OCI-LY7 (cell line): ENCODE results near the gene FBXO40.

Experiments used
- EZH2phosphoT487 ChIP-seq: fragments of 200-600 bp; sonication (generic); IDR thresholded peaks from 2 replicates; pipeline ENCODE4 v1.6.1; 2018; ENCODE audit warnings: low read depth, borderline replicate concordance, mild to moderate bottlenecking, mixed run types, antibody characterized with exemption, low read length, moderate library complexity, mixed read lengths
- TF ChIP-seq, protein P1 (sequence below): fragments of 200-600 bp; sonication (generic); conservative IDR thresholded peaks from 2 replicates; pipeline ENCODE4 v1.5.1; 2014; ENCODE audit warnings: mild to moderate bottlenecking, antibody characterized with exemption, low read length, moderate library complexity, mixed read lengths

DNA sequence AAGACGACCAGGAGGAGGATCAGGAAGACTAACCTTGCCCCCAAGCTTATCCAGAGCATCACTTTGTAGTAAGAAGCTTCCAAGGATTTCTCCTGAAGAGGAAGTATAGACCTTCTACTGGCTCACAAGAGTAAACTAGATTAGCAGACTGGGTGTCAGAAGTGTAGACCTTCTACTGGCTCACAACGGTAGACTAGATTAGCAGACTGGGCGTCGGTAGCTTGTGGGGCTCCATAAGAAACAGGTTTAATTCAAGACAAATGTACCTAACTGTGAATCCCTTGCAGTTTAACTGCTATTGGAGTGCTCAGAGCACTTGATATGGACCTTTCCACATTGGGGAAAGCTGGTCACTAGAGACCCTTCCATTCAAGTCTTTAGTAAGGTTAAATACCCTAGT, 12.9 kb downstream of the FBXO40 start:
- TF ChIP-seq, protein P1, sequence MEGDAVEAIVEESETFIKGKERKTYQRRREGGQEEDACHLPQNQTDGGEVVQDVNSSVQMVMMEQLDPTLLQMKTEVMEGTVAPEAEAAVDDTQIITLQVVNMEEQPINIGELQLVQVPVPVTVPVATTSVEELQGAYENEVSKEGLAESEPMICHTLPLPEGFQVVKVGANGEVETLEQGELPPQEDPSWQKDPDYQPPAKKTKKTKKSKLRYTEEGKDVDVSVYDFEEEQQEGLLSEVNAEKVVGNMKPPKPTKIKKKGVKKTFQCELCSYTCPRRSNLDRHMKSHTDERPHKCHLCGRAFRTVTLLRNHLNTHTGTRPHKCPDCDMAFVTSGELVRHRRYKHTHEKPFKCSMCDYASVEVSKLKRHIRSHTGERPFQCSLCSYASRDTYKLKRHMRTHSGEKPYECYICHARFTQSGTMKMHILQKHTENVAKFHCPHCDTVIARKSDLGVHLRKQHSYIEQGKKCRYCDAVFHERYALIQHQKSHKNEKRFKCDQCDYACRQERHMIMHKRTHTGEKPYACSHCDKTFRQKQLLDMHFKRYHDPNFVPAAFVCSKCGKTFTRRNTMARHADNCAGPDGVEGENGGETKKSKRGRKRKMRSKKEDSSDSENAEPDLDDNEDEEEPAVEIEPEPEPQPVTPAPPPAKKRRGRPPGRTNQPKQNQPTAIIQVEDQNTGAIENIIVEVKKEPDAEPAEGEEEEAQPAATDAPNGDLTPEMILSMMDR, result no peak
- no peak for TF ChIP-seq EZH2phosphoT487
